SK-N-SH treated with all-trans-retinoic acid at 6 μM for 48 hours (cell line): Measurements from ENCODE around the gene EDEM2.

ENCODE experiments used
- ARNTL ChIP-seq: fragments of 450-650 bp; formaldehyde crosslinking; IDR thresholded peaks from 2 replicates; pipeline ENCODE4 v1.5.0; 2020; ENCODE audit warnings: low read depth, mild to moderate bottlenecking, moderate library complexity, borderline replicate concordance
- CREB5 ChIP-seq: fragments of 250-450 bp; sonication (Bioruptor Pico); IDR thresholded peaks from 2 replicates; pipeline ENCODE4 v1.5.1; 2020; ENCODE audit warnings: low read depth, mild to moderate bottlenecking, moderate library complexity
- ESRRG ChIP-seq: fragments of 250-450 bp; sonication (Bioruptor Pico); IDR thresholded peaks from 2 replicates; pipeline ENCODE4 v1.6.1; 2021; ENCODE audit warnings: mild to moderate bottlenecking
- PATZ1 ChIP-seq: fragments of 250-450 bp; sonication (Bioruptor Pico); IDR thresholded peaks from 2 replicates; pipeline ENCODE4 v1.8.0; 2020; ENCODE audit warnings: mild to moderate bottlenecking, moderate library complexity, borderline replicate concordance
- POU6F1 ChIP-seq: fragments of 250-450 bp; sonication (Bioruptor Pico); IDR thresholded peaks from 2 replicates; pipeline ENCODE4 v1.8.0; 2021; ENCODE audit warnings: low read depth, mild to moderate bottlenecking, moderate library complexity, borderline replicate concordance
- PPARA ChIP-seq: fragments of 250-450 bp; sonication (Bioruptor Pico); IDR thresholded peaks from 2 replicates; pipeline ENCODE4 v1.5.0; 2020; ENCODE audit warnings: mild to moderate bottlenecking, borderline replicate concordance
- RARB ChIP-seq: fragments of 250-450 bp; sonication (Bioruptor Pico); IDR thresholded peaks from 2 replicates; pipeline ENCODE4 v1.8.0; 2021; ENCODE audit warnings: mild to moderate bottlenecking, moderate library complexity
- TCF4 ChIP-seq: fragments of 250-450 bp; sonication (Bioruptor Pico); IDR thresholded peaks from 2 replicates; pipeline ENCODE4 v1.8.0; 2021; ENCODE audit warnings: mild to moderate bottlenecking, moderate library complexity, borderline replicate concordance
- TSHZ2 ChIP-seq: fragments of 250-450 bp; sonication (Bioruptor Pico); IDR thresholded peaks from 2 replicates; pipeline ENCODE4 v1.5.0; 2020; ENCODE audit warnings: mild to moderate bottlenecking, moderate library complexity
- ZFP30 ChIP-seq: fragments of 450-650 bp; formaldehyde crosslinking; IDR thresholded peaks from 2 replicates; pipeline ENCODE4 v1.5.0; 2022; ENCODE audit warnings: mild to moderate bottlenecking, moderate library complexity
- ZNF565 ChIP-seq: fragments of 450-650 bp; formaldehyde crosslinking; conservative IDR thresholded peaks from 2 replicates; pipeline ENCODE4 v1.5.0; 2020; ENCODE audit warnings: low read depth, mild to moderate bottlenecking, moderate library complexity

GRCh38 chr20:35173576-35174192 is 26.5 kb upstream of the EDEM2 start:
- no peak for TF ChIP-seq PPARA
- no peak for TF ChIP-seq ARNTL (CRISPR knock-in tag)
- no peak for TF ChIP-seq PATZ1
- TF ChIP-seq ZFP30 (CRISPR knock-in tag) = no peak
- no peak for TF ChIP-seq TCF4
- TF ChIP-seq ZNF565 (CRISPR knock-in tag) = no peak
- no peak for TF ChIP-seq ESRRG (CRISPR knock-in tag)
- TF ChIP-seq RARB (CRISPR knock-in tag) = no peak
- no peak for TF ChIP-seq CREB5 (CRISPR knock-in tag)
- no peak for TF ChIP-seq TSHZ2 (CRISPR knock-in tag)
- TF ChIP-seq POU6F1 (CRISPR knock-in tag) = no peak
